ENCODE results near the gene SMNDC1.

Gene SMNDC1

DNA sequence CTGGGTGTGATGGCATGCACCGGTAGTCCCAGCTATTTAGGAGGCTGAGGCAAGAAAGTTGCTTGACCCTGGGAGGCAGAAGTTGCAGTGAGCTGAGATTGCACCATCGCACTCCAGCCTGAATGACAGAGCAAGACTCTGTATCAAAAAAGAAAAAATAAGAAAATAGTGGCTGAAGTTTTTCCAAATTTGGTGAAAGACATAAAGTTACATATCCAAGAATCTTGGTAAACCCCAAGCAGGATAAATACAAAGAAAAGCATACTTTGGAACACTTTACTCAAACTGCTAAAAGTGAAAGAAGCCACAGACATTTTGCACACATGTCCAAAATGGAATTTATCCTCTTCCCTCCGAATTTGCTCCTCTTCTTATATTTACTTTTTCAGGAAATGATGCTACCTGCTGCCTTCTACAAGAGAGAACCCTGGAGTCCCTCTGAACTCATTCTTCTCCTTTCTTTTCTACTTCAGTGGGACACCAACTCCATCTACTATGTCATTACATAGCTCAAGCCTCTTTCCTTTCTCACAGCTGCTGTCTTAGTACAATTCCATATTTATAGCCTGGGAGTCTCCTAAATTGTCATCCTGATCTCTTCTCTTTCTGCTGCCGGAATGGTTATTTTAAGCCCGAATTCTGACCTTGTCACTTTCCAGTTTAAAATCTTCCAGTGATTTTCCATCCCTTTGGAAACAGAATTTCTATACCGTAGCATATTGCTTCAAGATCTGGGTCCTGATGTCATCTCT is 17.3 kb upstream of the SMNDC1 start:
- TF ChIP-seq, protein P1, sequence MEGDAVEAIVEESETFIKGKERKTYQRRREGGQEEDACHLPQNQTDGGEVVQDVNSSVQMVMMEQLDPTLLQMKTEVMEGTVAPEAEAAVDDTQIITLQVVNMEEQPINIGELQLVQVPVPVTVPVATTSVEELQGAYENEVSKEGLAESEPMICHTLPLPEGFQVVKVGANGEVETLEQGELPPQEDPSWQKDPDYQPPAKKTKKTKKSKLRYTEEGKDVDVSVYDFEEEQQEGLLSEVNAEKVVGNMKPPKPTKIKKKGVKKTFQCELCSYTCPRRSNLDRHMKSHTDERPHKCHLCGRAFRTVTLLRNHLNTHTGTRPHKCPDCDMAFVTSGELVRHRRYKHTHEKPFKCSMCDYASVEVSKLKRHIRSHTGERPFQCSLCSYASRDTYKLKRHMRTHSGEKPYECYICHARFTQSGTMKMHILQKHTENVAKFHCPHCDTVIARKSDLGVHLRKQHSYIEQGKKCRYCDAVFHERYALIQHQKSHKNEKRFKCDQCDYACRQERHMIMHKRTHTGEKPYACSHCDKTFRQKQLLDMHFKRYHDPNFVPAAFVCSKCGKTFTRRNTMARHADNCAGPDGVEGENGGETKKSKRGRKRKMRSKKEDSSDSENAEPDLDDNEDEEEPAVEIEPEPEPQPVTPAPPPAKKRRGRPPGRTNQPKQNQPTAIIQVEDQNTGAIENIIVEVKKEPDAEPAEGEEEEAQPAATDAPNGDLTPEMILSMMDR (IDR thresholded peaks at IDR 0.05; ENCODE audit: borderline replicate concordance, control extremely low read depth, extremely low read depth, insufficient read depth, missing control alignments), result no peak
- in situ Hi-C loops (cut with MboI; ENCODE audit: low sequenced_read_pairs, unreplicated experiment), result loop anchor here (25.0 kb wide), 1 partner anchor 565 kb away; no protein-coding TSS in a partner anchor

DNA sequence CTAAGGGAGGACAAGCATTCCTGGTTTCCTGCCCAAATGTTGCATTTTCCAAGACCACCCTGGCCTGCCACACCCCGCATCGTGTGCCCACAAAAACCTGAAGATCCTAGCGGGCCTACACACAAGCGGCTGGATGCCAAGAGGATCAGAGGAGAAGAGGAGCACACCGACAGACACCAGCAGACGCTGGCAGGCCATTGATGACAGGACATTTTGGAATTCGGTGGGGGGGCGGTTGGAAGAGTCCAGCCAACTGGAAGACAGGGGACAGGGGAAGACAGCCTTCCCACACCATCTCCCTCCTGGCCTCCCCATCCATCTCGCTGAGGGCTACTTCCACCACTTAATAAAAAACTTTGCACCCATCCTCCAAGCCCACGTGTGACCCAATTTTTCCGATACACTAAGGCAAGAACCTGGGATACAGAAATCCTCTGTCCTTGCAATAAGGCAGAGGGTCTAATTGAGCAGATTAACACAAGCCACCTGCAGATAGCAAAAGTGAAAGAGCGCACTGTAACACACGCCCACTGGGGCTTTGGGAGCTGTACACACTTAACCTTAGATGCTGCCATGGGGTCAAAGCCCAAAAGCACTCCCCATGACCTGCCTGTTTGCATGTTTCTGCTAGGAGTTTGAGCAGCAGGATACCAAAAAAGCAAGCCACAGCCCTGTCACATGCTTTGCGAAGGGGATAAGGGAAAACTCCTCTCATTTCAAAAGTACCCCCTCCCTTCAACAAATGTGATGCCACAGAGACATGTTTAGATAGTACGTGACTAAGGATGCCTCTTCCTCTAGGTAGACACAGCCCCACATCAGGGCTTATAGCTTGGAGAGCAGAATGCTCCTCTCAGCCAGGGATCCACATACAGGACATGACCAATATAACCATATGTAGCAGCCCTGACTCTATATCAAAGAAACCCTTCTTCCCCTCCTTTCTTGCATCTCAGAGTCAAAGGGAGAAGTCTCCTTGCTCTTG is 13.4 kb upstream of the SMNDC1 start:
- TF ChIP-seq, protein P1 (IDR thresholded peaks at IDR 0.05; ENCODE audit: borderline replicate concordance, control extremely low read depth, extremely low read depth, insufficient read depth, missing control alignments), result no peak
- in situ Hi-C loops (cut with MboI; ENCODE audit: low sequenced_read_pairs, unreplicated experiment), result loop anchor here (25.0 kb wide), 1 partner anchor 569 kb away; no protein-coding TSS in a partner anchor
- no peak for DNase-seq (ENCODE audit: low spot score)

More for the DNA sequence above, 17.3 kb upstream of the SMNDC1 start:
- no peak for DNase-seq (ENCODE audit: low spot score)

DNA sequence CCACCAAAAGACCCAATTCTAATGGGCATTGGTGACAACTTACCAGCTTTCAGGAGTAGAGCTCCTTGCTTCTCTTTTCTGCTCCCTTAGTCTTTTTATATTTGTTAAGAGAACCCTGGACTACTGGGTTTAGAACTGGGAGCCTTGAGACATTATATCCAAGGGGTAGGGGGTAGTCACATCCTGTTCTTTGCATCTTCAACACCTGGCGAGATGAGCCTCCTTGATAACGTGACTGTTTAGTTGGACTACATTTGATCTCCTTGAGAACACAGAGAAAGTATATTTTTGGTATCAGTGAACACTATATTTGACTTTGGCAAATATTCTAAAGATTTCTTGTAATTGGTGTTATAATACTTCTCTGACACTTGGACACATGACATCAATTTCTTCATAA is 9.0 kb upstream of the SMNDC1 start:
- no peak for DNase-seq (ENCODE audit: low spot score)
- in situ Hi-C loops (cut with MboI; ENCODE audit: low sequenced_read_pairs, unreplicated experiment), result loop anchor here (25.0 kb wide), 1 partner anchor 574 kb away; no protein-coding TSS in a partner anchor
- TF ChIP-seq, protein P1 (IDR thresholded peaks at IDR 0.05; ENCODE audit: borderline replicate concordance, control extremely low read depth, extremely low read depth, insufficient read depth, missing control alignments), result no peak

DNA sequence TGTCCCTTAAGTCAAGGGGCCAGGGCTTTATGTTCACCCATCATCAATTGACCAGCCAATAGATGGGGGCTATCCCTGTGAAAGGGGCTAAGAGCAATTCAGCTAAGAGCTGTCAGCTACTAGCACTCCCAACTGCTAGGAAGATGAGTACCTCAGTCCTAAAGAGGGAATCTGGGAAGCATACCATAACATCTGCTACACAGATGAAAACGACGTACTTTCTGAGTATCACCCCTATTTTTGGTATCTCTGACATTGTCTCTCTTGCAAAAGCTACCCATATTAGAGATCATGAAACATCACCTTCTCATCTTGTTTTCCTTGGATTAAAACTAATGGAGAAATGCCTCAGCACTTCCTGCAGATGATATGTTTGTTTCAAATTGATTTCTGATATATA is 7.5 kb upstream of the SMNDC1 start:
- DNase-seq (ENCODE audit: low spot score), result no peak
- TF ChIP-seq, protein P1 (IDR thresholded peaks at IDR 0.05; ENCODE audit: borderline replicate concordance, control extremely low read depth, extremely low read depth, insufficient read depth, missing control alignments), result no peak
- in situ Hi-C loops (cut with MboI; ENCODE audit: low sequenced_read_pairs, unreplicated experiment), result loop anchor here (25.0 kb wide), 1 partner anchor 575 kb away; no protein-coding TSS in a partner anchor

DNA sequence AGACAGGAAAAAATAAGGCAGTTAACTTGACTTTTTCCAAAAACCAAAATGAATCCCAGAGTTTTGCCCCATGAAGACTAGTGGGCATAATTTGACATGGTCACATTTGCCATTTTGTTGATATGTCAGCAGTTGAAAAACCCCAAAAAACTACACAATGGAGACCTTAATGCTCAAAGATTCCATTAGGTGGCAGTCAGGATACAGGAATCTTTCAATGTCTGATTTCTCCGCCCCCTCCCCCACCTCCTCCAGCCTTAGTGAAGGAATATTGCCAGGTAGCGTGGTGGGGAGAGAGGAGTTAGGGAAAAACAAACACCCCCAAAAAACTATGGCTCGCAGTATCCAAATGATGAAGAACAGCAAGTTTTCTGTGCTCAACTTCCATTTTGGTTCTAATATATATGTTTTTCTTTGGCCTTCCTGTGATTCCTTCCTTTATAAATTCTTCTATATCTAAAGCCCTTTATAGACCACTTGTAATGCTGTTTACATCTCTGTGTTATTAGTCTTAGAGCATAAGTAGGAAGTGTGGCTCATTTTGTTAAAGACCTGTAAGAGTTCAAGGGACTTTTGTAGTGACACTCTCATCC is 6.7 kb upstream of the SMNDC1 start:
- in situ Hi-C loops (cut with MboI; ENCODE audit: low sequenced_read_pairs, unreplicated experiment), result loop anchor here (25.0 kb wide), 1 partner anchor 576 kb away; no protein-coding TSS in a partner anchor
- TF ChIP-seq, protein P1 (IDR thresholded peaks at IDR 0.05; ENCODE audit: borderline replicate concordance, control extremely low read depth, extremely low read depth, insufficient read depth, missing control alignments), result peak; percentile 48
- no peak for DNase-seq (ENCODE audit: low spot score)

DNA sequence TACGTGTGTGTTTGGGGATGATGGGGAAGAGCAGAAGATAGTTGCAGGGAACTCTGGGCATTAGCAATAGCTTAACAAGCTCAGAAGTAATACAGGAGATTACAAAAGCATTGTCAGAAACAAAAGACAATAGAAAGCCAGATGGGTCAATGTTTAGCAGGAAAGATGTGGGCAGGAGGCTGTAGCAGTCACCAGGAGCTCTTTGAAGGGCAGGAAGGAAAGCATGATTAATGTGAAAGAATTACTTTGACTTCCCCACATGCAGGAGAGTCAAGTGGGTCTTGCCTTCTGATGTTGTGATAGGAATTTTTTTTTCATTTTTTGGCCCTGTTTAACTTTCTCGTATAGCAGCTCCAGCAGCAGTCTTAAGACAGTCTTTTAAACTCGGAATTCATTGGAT is 6.0 kb upstream of the SMNDC1 start:
- in situ Hi-C loops (cut with MboI; ENCODE audit: low sequenced_read_pairs, unreplicated experiment), result loop anchor here (25.0 kb wide), 1 partner anchor 577 kb away; no protein-coding TSS in a partner anchor
- TF ChIP-seq, protein P1 (IDR thresholded peaks at IDR 0.05; ENCODE audit: borderline replicate concordance, control extremely low read depth, extremely low read depth, insufficient read depth, missing control alignments), result no peak
- no peak for DNase-seq (ENCODE audit: low spot score)

All from GM13976 (cell line).